GM23338 (cell line): ENCODE data around the gene PSMD6. TPM values are rescaled to one million over a fixed set of nuclear protein-coding genes. Genes with fewer than 3 reads are reported as not detected.

Source experiments
- ATAC-seq: fragments of 200-7000 bp; cut with Tn5 transposase; 3 replicates; pipeline ENCODE4 v1.9.1; 2020
- DNase-seq: peaks from one replicate; pipeline ENCODE4 v3.0.0-alpha.2; 2015; ENCODE audit warnings: low spot score
- H2AFZ ChIP-seq: fragments of 200-600 bp; sonication (generic); 2 replicates; pipeline ENCODE4 v1.8.0; 2016; ENCODE audit warnings: antibody characterized with exemption, mild to moderate bottlenecking, moderate library complexity
- H3F3A ChIP-seq: fragments of 200-600 bp; sonication (generic); replicated peaks from 2 replicates; pipeline ENCODE4 v1.8.0; 2017; ENCODE audit warnings: antibody characterized with exemption, mixed run types, low read depth
- H3K27ac ChIP-seq: fragments of 200-600 bp; sonication (generic); 2 replicates; pipeline ENCODE4 v1.6.1; 2016; ENCODE audit warnings: low read depth
- H3K27me3 ChIP-seq: fragments of 200-600 bp; sonication (generic); 2 replicates; pipeline ENCODE4 v1.8.0; 2016; ENCODE audit warnings: mild to moderate bottlenecking, mixed run types, moderate library complexity; ENCODE audit not compliant: insufficient read depth
- H3K36me3 ChIP-seq: fragments of 200-600 bp; sonication (generic); 2 replicates; pipeline ENCODE4 v1.8.0; 2016; ENCODE audit warnings: mild to moderate bottlenecking; ENCODE audit not compliant: insufficient read depth
- H3K4me1 ChIP-seq: fragments of 200-600 bp; sonication (generic); 2 replicates; pipeline ENCODE4 v1.8.0; 2016; ENCODE audit warnings: mild to moderate bottlenecking, moderate library complexity; ENCODE audit not compliant: insufficient read depth
- H3K4me2 ChIP-seq: fragments of 200-600 bp; sonication (generic); 2 replicates; pipeline ENCODE4 v1.7.1; 2017; ENCODE audit warnings: mixed run types
- H3K4me3 ChIP-seq: fragments of 200-600 bp; sonication (generic); 2 replicates; pipeline ENCODE4 v1.6.1; 2016; ENCODE audit warnings: mixed run types
- H3K79me2 ChIP-seq: fragments of 200-600 bp; sonication (generic); replicated peaks from 2 replicates; pipeline ENCODE4 v1.8.0; 2017; ENCODE audit warnings: mild to moderate bottlenecking; ENCODE audit not compliant: insufficient read depth
- H3K9me2 ChIP-seq: fragments of 200-600 bp; sonication (generic); 2 replicates; pipeline ENCODE4 v1.8.0; 2017; ENCODE audit not compliant: insufficient read depth
- H4K20me1 ChIP-seq: fragments of 200-600 bp; sonication (generic); replicated peaks from 2 replicates; pipeline ENCODE4 v1.8.0; 2017; ENCODE audit warnings: mild to moderate bottlenecking; ENCODE audit not compliant: insufficient read depth
- H3K27ac Mint-ChIP-seq: 2 replicates; pipeline ENCODE4 v1.8.0; 2020; ENCODE audit warnings: inconsistent platforms, mild to moderate bottlenecking, moderate library complexity, mixed read lengths
- H3K27me3 Mint-ChIP-seq: 3 replicates; pipeline ENCODE4 v1.8.0; 2022; ENCODE audit warnings: low read depth, mild to moderate bottlenecking, moderate library complexity, mixed read lengths, inconsistent platforms; ENCODE audit not compliant: insufficient read depth, poor library complexity
- H3K36me3 Mint-ChIP-seq: 3 replicates; pipeline ENCODE4 v1.8.0; 2021; ENCODE audit warnings: low read depth, mild to moderate bottlenecking, inconsistent platforms, moderate library complexity, mixed read lengths
- H3K4me1 Mint-ChIP-seq: 3 replicates; pipeline ENCODE4 v1.8.0; 2020; ENCODE audit warnings: mild to moderate bottlenecking, inconsistent platforms, mixed read lengths
- H3K4me3 Mint-ChIP-seq: 3 replicates; pipeline ENCODE4 v1.8.0; 2021; ENCODE audit warnings: moderate library complexity, mild to moderate bottlenecking, inconsistent platforms, mixed read lengths
- H3K9me3 Mint-ChIP-seq: 3 replicates; pipeline ENCODE4 v1.8.0; 2020; ENCODE audit warnings: moderate library complexity, mild to moderate bottlenecking, inconsistent platforms, mixed read lengths
- CREB1 ChIP-seq: fragments of 250-450 bp; sonication (Bioruptor Pico); IDR thresholded peaks from 2 replicates; pipeline ENCODE4 v1.5.0; 2020; ENCODE audit warnings: low read depth, mild to moderate bottlenecking, moderate library complexity
- CTCF ChIP-seq, 2 experiments: fragments of 200-600 bp in 1 of 2; sonication (generic) in 1 of 2; conservative IDR thresholded peaks; 2 replicates each; pipeline versions ENCODE4 v1.5.1 to v1.6.1; 2016 to 2017; ENCODE audit warnings: antibody characterized with exemption in 2 of 2, low read depth in 2 of 2, mild to moderate bottlenecking in 2 of 2, moderate library complexity in 1 of 2
- ETS1 ChIP-seq: IDR thresholded peaks from 2 replicates; pipeline ENCODE4 v1.6.1; 2016; ENCODE audit warnings: antibody characterized with exemption
- EZH2 ChIP-seq: fragments of 200-600 bp; sonication (generic); IDR thresholded peaks from one replicate; pipeline ENCODE4 v1.8.0; 2017; ENCODE audit warnings: antibody characterized with exemption, mild to moderate bottlenecking, low read depth; ENCODE audit not compliant: unreplicated experiment
- EZH2phosphoT487 ChIP-seq: fragments of 200-600 bp; sonication (generic); IDR thresholded peaks from one replicate; pipeline ENCODE4 v1.8.1; 2018; ENCODE audit warnings: antibody characterized with exemption; ENCODE audit not compliant: unreplicated experiment
- JUNB ChIP-seq: IDR thresholded peaks from one replicate; pipeline ENCODE4 v1.6.1; 2016; ENCODE audit warnings: antibody characterized with exemption; ENCODE audit not compliant: unreplicated experiment
- NANOG ChIP-seq: IDR thresholded peaks from 2 replicates; pipeline ENCODE4 v1.6.1; 2016; ENCODE audit warnings: antibody characterized with exemption, borderline replicate concordance
- POLR2AphosphoS5 ChIP-seq: IDR thresholded peaks from 2 replicates; pipeline ENCODE4 v1.6.1; 2016; ENCODE audit warnings: antibody characterized with exemption, low read depth
- REST ChIP-seq: IDR thresholded peaks from one replicate; pipeline ENCODE4 v1.6.1; 2018; ENCODE audit warnings: antibody characterized with exemption; ENCODE audit not compliant: unreplicated experiment
- STAT1 ChIP-seq: IDR thresholded peaks from one replicate; pipeline ENCODE4 v1.6.1; 2016; ENCODE audit warnings: antibody characterized with exemption; ENCODE audit not compliant: unreplicated experiment
- ZNF114 ChIP-seq: fragments of 250-450 bp; sonication (Bioruptor Pico); IDR thresholded peaks from 2 replicates; pipeline ENCODE4 v1.5.0; 2020; ENCODE audit warnings: mild to moderate bottlenecking, moderate library complexity
- ZNF331 ChIP-seq: fragments of 250-450 bp; sonication (Bioruptor Pico); IDR thresholded peaks from 2 replicates; pipeline ENCODE4 v1.5.0; 2020; ENCODE audit warnings: low read depth, mild to moderate bottlenecking, moderate library complexity
- ZNF462 ChIP-seq: fragments of 250-450 bp; sonication (Bioruptor Pico); IDR thresholded peaks from 2 replicates; pipeline ENCODE4 v1.5.0; 2020; ENCODE audit warnings: mild to moderate bottlenecking, moderate library complexity
- polyA plus RNA-seq: library from polyadenylated mRNA; unstranded; fragments of >200 nt; fragmentation: Nextera tagmentation; extraction: Ambion mirVana; gene quantifications from 2 replicates; pipeline ENCODE4 v1.2.1, GENCODE V29; 2016
- total RNA-seq: library from RNA; depleted of rRNA; stranded (reverse); fragments of >200 nt; shearing (Covaris generic); gene quantifications from 2 replicates; pipeline ENCODE4 v1.2.3, GENCODE V29; 2014

PSMD6 gene
- total and polyA plus RNA-seq, 2 experiments from 2014 or later, result 98.1 to 205 TPM

- Histone ChIP-seq H4K20me1 (no peaks in the 10 kb centered on the region), H3K4me1 (0 out of 2 replicates have a peak, but pooled peaks cover 13% of the 10 kb centered on the region), H3F3A (no peaks in the 10 kb centered on the region), H3K9me2 (no peaks in the 10 kb centered on the region), H3K4me2 (no peak overlapping the region), H3K27ac (no peak overlapping the region), H3K27me3 (no peaks in the 10 kb centered on the region), H3K36me3 (no peaks in the 10 kb centered on the region), H3K4me3 (no peak overlapping the region), H3K79me2 (no peaks in the 10 kb centered on the region), H2AFZ (no peak overlapping the region)
- Mint-ChIP-seq H3K27me3 (no peaks in the 10 kb centered on the region), H3K4me3 (no peak overlapping the region), H3K27ac (no peak overlapping the region), H3K9me3 (no peaks in the 10 kb centered on the region), H3K4me1 (peaks cover 4% of the 10 kb centered on the region; the same call in 2 of the 3 replicates), H3K36me3 (no peaks in the 10 kb centered on the region)
- ATAC-seq (no peak), DNase-seq (no peak)
- TF ChIP-seq NANOG (no peak), JUNB (no peak), ETS1 (no peak), ZNF114 (CRISPR knock-in tag) (no peak), EZH2phosphoT487 (no peak), ZNF462 (CRISPR knock-in tag) (no peak), ZNF331 (no peak), CREB1 (CRISPR knock-in tag) (no peak), CTCF (conservative IDR thresholded peaks at IDR 0.05; ENCODE audit: low read depth in 2 of 2) (no peak), STAT1 (no peak), REST (no peak), EZH2 (no peak), POLR2AphosphoS5 (no peak)
These were observed 33.9 kb upstream of the PSMD6 start for GRCh38 chr3:64057231-64057630.
